ENCODE data around the gene RGS9.
"Not testable (repeated sequence)": the region's sequence is repeated elsewhere in the genome, so short reads cannot be mapped to it uniquely, and the experiment has no call there.

RGS9 gene

GRCh38 chr17:65137021-65137939 is at the start of gene RGS9:
Gene RGS9 (plus strand): TSS chr17:65137370. CDS start chr17:65137541, 171 bp downstream.
- peak; percentile 91 to 92 for DNase-seq

- DNase-seq, result no peak
These were observed 48.4 kb upstream of the RGS9 start for GRCh38 chr17:65088621-65089360.

GRCh38 chr17:65092262-65092661 is 44.9 kb upstream of the RGS9 start:
- DNase-seq, result no peak

- DNase-seq, result not testable (repeated sequence)
These were observed 44.3 kb upstream of the RGS9 start for GRCh38 chr17:65092721-65093356.

- no peak for DNase-seq
These were observed 43.2 kb upstream of the RGS9 start for GRCh38 chr17:65093930-65094329.

GRCh38 chr17:65095465-65095864 is 41.7 kb upstream of the RGS9 start:
- DNase-seq, result no peak

GRCh38 chr17:65096382-65096781 is 40.8 kb upstream of the RGS9 start:
- DNase-seq, result not testable (repeated sequence)

GRCh38 chr17:65097110-65097509 is 40.1 kb upstream of the RGS9 start:
- DNase-seq, result no peak

- no peak for DNase-seq
These were observed 37.7 kb upstream of the RGS9 start for GRCh38 chr17:65099475-65099874.

GRCh38 chr17:65099941-65100315 is 37.2 kb upstream of the RGS9 start:
- DNase-seq, result peak; percentile 40 to 69

GRCh38 chr17:65100316-65101140 is 36.6 kb upstream of the RGS9 start:
- DNase-seq, result peak; percentile 89 to 94

GRCh38 chr17:65101371-65101770 is 35.8 kb upstream of the RGS9 start:
- DNase-seq, result no peak

GRCh38 chr17:65102235-65102634 is 34.9 kb upstream of the RGS9 start:
- no peak for DNase-seq

GRCh38 chr17:65102788-65103187 is 34.4 kb upstream of the RGS9 start:
- DNase-seq, result no peak

GRCh38 chr17:65103431-65103830 is 33.7 kb upstream of the RGS9 start:
- no peak for DNase-seq

- no peak for DNase-seq
These were observed 33.3 kb upstream of the RGS9 start for GRCh38 chr17:65103896-65104295.

GRCh38 chr17:65104541-65104940 is 32.6 kb upstream of the RGS9 start:
- no peak for DNase-seq

- DNase-seq, result no peak
These were observed 32.2 kb upstream of the RGS9 start for GRCh38 chr17:65104973-65105372.

GRCh38 chr17:65108152-65108551 is 29.0 kb upstream of the RGS9 start:
- DNase-seq, result no peak

GRCh38 chr17:65109543-65109942 is 27.6 kb upstream of the RGS9 start:
- no peak for DNase-seq

- DNase-seq, result no peak
These were observed 27.0 kb upstream of the RGS9 start for GRCh38 chr17:65109990-65110680.

- DNase-seq, result no peak
These were observed 21.3 kb upstream of the RGS9 start for GRCh38 chr17:65115839-65116238.

Measured in NCI-H2081 (cell line).